Smooth muscle cell (in vitro differentiated cells): ENCODE measurements around the gene CMTM8. TPM values are rescaled to one million over a fixed set of nuclear protein-coding genes. Genes with fewer than 3 reads are reported as not detected.

Source experiments
- DNase-seq: peaks from one replicate; lab custom pipeline; 2025; ENCODE audit not compliant: unreplicated experiment; lab: John Stamatoyannopoulos, UW
- H2AFZ ChIP-seq: fragments of 200-600 bp; sonication (generic); 2 replicates; pipeline ENCODE4 v1.6.0; 2016; ENCODE audit warnings: antibody characterized with exemption, low read depth, mild to moderate bottlenecking
- H3F3A ChIP-seq: fragments of 200-600 bp; sonication (generic); 2 replicates; pipeline ENCODE4 v1.6.0; 2017; ENCODE audit warnings: antibody characterized with exemption, low read depth
- H3K27ac ChIP-seq: fragments of 200-600 bp; sonication (generic); 2 replicates; pipeline ENCODE4 v1.5.1; 2016; ENCODE audit warnings: low read depth, mild to moderate bottlenecking
- H3K27me3 ChIP-seq: fragments of 200-600 bp; sonication (generic); 2 replicates; pipeline ENCODE4 v1.6.1; 2016; ENCODE audit warnings: low read depth, mild to moderate bottlenecking
- H3K36me3 ChIP-seq: fragments of 200-600 bp; sonication (generic); 2 replicates; pipeline ENCODE4 v1.5.1; 2016; ENCODE audit warnings: low read depth
- H3K4me1 ChIP-seq: fragments of 200-600 bp; sonication (generic); 2 replicates; pipeline ENCODE4 v1.5.1; 2016; ENCODE audit warnings: low read depth
- H3K4me2 ChIP-seq: fragments of 200-600 bp; sonication (generic); 2 replicates; pipeline ENCODE4 v1.6.0; 2016; ENCODE audit warnings: mild to moderate bottlenecking
- H3K4me3 ChIP-seq: fragments of 200-600 bp; sonication (generic); 2 replicates; pipeline ENCODE4 v1.5.1; 2016; ENCODE audit warnings: mild to moderate bottlenecking
- H3K79me2 ChIP-seq: fragments of 200-600 bp; sonication (generic); 2 replicates; pipeline ENCODE4 v1.6.0; 2016; ENCODE audit warnings: low read depth, mild to moderate bottlenecking
- H3K9ac ChIP-seq: fragments of 200-600 bp; sonication (generic); 2 replicates; pipeline ENCODE4 v1.6.0; 2016; ENCODE audit warnings: low read depth
- H3K9me3 ChIP-seq: fragments of 200-600 bp; sonication (generic); replicated peaks from 2 replicates; pipeline ENCODE4 v1.5.1; 2016; ENCODE audit warnings: low read depth
- H4K20me1 ChIP-seq: fragments of 200-600 bp; sonication (generic); 2 replicates; pipeline ENCODE4 v1.6.0; 2016; ENCODE audit warnings: low read depth
- CTCF ChIP-seq: fragments of 200-600 bp; sonication (generic); IDR thresholded peaks from 2 replicates; pipeline ENCODE4 v1.5.1; 2017; ENCODE audit warnings: borderline replicate concordance, mild to moderate bottlenecking, antibody characterized with exemption; ENCODE audit not compliant: insufficient read depth, poor library complexity, severe bottlenecking
- WGBS: methylation state at CpG from one replicate; pipeline ENCODE4 v1.1.7; 2016; ENCODE audit warnings: low lambda C conversion rate; 5-methylcytosine and 5-hydroxymethylcytosine counted together
- polyA plus RNA-seq: library from polyadenylated mRNA; unstranded; fragments of >200 nt; fragmentation: Nextera tagmentation; extraction: Ambion mirVana; gene quantifications from 2 replicates; pipeline ENCODE4 v1.2.1, GENCODE V29; 2016
- total RNA-seq: library from RNA; depleted of rRNA; stranded (reverse); fragments of >200 nt; gene quantifications from 2 replicates; pipeline ENCODE4 v1.2.3, GENCODE V29; 2014

CMTM8 gene
- total and polyA plus RNA-seq, 2 experiments from 2014 or later, result 1.9 TPM

- Histone ChIP-seq H3K9me3 (no peaks in the 10 kb centered on the region), H4K20me1 (peaks cover 4% of the 10 kb centered on the region), H3K27ac (peak overlapping the region; percentile 83), H3F3A (peaks cover 6% of the 10 kb centered on the region), H3K36me3 (no peaks in the 10 kb centered on the region), H3K4me2 (peak overlapping the region; percentile 91), H3K4me1 (peaks cover 7% of the 10 kb centered on the region), H3K27me3 (no peaks in the 10 kb centered on the region), H3K9ac (peak overlapping the region; percentile 66), H2AFZ (peak overlapping the region; percentile 79), H3K4me3 (peak overlapping the region; percentile 55), H3K79me2 (peaks cover 33% of the 10 kb centered on the region)
- no peak for TF ChIP-seq CTCF
- peak; percentile 30 for DNase-seq
- 6% methylated on average over 41 of the region's 41 CpGs for WGBS
These were observed 163.1 kb downstream of the CMTM8 start for GRCh38 chr3:32401556-32402081.

- Histone ChIP-seq H4K20me1 (peaks cover 3% of the 10 kb centered on the region), H3K4me2 (no peak overlapping the region)
These were observed 165.2 kb downstream of the CMTM8 start for GRCh38 chr3:32403663-32404062.

GRCh38 chr3:32404714-32405113 lies 166.2 kb downstream of the CMTM8 start:
- peaks cover 6% of the 10 kb centered on the region for H3F3A ChIP-seq
- no peak for DNase-seq
- H3K79me2 ChIP-seq, result peaks cover 25% of the 10 kb centered on the region
- peaks cover 12% of the 10 kb centered on the region for H3K4me1 ChIP-seq
- no peaks in the 10 kb centered on the region for H3K36me3 ChIP-seq
- no peak overlapping the region for H2AFZ ChIP-seq
- no peaks in the 10 kb centered on the region for H4K20me1 ChIP-seq
- 83% methylated on average over 1 of the region's 1 CpG for WGBS
- H3K4me3 ChIP-seq, result no peak overlapping the region
- no peak for TF ChIP-seq CTCF
- H3K9ac ChIP-seq, result no peak overlapping the region
- no peak overlapping the region for H3K4me2 ChIP-seq
- no peaks in the 10 kb centered on the region for H3K9me3 ChIP-seq
- H3K27ac ChIP-seq, result no peak overlapping the region
- no peaks in the 10 kb centered on the region for H3K27me3 ChIP-seq

More at GRCh38 chr3:32403663-32404062, 165.2 kb downstream of the CMTM8 start:
- no peaks in the 10 kb centered on the region for H3K9me3 ChIP-seq
- H3K27ac ChIP-seq, result no peak overlapping the region
- H3K36me3 ChIP-seq, result no peaks in the 10 kb centered on the region
- DNase-seq, result no peak
- H3K4me1 ChIP-seq, result peaks cover 12% of the 10 kb centered on the region
- no peak overlapping the region for H3K4me3 ChIP-seq
- H3K9ac ChIP-seq, result no peak overlapping the region
- H3K27me3 ChIP-seq, result no peaks in the 10 kb centered on the region
- WGBS, result 85% methylated on average over 3 of the region's 3 CpGs
- H3K79me2 ChIP-seq, result peaks cover 34% of the 10 kb centered on the region
- no peak overlapping the region for H2AFZ ChIP-seq
- TF ChIP-seq CTCF, result no peak
- H3F3A ChIP-seq, result peaks cover 6% of the 10 kb centered on the region

GRCh38 chr3:32405155-32405554 lies 166.7 kb downstream of the CMTM8 start:
- H3K9me3 ChIP-seq, result no peaks in the 10 kb centered on the region
- no peak overlapping the region for H3K4me2 ChIP-seq
- no peaks in the 10 kb centered on the region for H4K20me1 ChIP-seq
- DNase-seq, result no peak
- H3K27me3 ChIP-seq, result no peaks in the 10 kb centered on the region
- peaks cover 21% of the 10 kb centered on the region for H3K79me2 ChIP-seq
- H3K4me3 ChIP-seq, result no peak overlapping the region
- H3K4me1 ChIP-seq, result peaks cover 12% of the 10 kb centered on the region
- H3K36me3 ChIP-seq, result no peaks in the 10 kb centered on the region
- TF ChIP-seq CTCF, result no peak
- no peak overlapping the region for H2AFZ ChIP-seq
- H3K9ac ChIP-seq, result no peak overlapping the region
- 39% methylated on average over 2 of the region's 2 CpGs for WGBS
- peaks cover 6% of the 10 kb centered on the region for H3F3A ChIP-seq
- no peak overlapping the region for H3K27ac ChIP-seq
